Liver (tissue), 9 donors: ENCODE results near the gene MED20. TPM values are rescaled to one million over a fixed set of nuclear protein-coding genes. Genes with fewer than 3 reads are reported as not detected.

Experiments
- DNase-seq: peaks from one replicate; pipeline ENCODE4 v3.0.0-alpha.2; 2017; ENCODE audit warnings: low spot score
- H3K27ac ChIP-seq, 2 donors: one replicate each; pipeline ENCODE4 v1.7.0; 2013; ENCODE audit warnings: inconsistent platforms in 2 of 2, low read length in 2 of 2, control low read depth in 1 of 2, low read depth in 1 of 2, mild to moderate bottlenecking in 1 of 2
- H3K27me3 ChIP-seq, 4 donors: one replicate each; pipeline versions ENCODE4 v1.6.1 to v1.7.0; 2013; ENCODE audit warnings: low read length in 3 of 4, inconsistent platforms in 1 of 4, mild to moderate bottlenecking in 1 of 4, moderate library complexity in 1 of 4; ENCODE audit not compliant: control insufficient read depth in 4 of 4, insufficient read depth in 4 of 4
- H3K36me3 ChIP-seq, 4 donors: one replicate each; pipeline versions ENCODE4 v1.6.1 to v1.7.0; 2013; ENCODE audit warnings: low read length in 3 of 4, mild to moderate bottlenecking in 3 of 4, low read depth in 1 of 4, moderate library complexity in 1 of 4; ENCODE audit not compliant: control insufficient read depth in 4 of 4, insufficient read depth in 3 of 4
- H3K4me1 ChIP-seq, 4 donors: one replicate each; pipeline versions ENCODE4 v1.6.1 to v1.7.0; 2013; ENCODE audit warnings: low read length in 3 of 4, mild to moderate bottlenecking in 3 of 4, moderate library complexity in 1 of 4; ENCODE audit not compliant: control insufficient read depth in 4 of 4, insufficient read depth in 4 of 4
- H3K4me3 ChIP-seq, 3 donors: one replicate each; pipeline versions ENCODE4 v1.6.1 to v1.7.0; 2013; ENCODE audit warnings: low read length in 3 of 3, control low read depth in 1 of 3, low read depth in 1 of 3, mild to moderate bottlenecking in 1 of 3
- H3K9ac ChIP-seq, 2 donors: one replicate each; pipeline ENCODE4 v1.7.0; 2013; ENCODE audit warnings: low read length in 2 of 2, mild to moderate bottlenecking in 2 of 2, moderate library complexity in 2 of 2, control low read depth in 1 of 2, low read depth in 1 of 2
- H3K9me3 ChIP-seq, 4 donors: one replicate each; pipeline versions ENCODE4 v1.6.1 to v1.7.0; 2013; ENCODE audit warnings: low read length in 3 of 4; ENCODE audit not compliant: control insufficient read depth in 4 of 4
- ATF3 ChIP-seq: IDR thresholded peaks from 2 replicates; pipeline ENCODE4 v1.6.1; 2016; ENCODE audit warnings: antibody characterized with exemption
- CTCF ChIP-seq: fragments of 150-350 bp; IDR thresholded peaks from 2 replicates; pipeline ENCODE4 v1.5.1; 2017; ENCODE audit warnings: improper control_type of control experiment, low read depth, low read length; ENCODE audit not compliant: missing input control
- EGR1 ChIP-seq, 2 donors: IDR thresholded peaks; 2 replicates each; pipeline ENCODE4 v1.6.1; 2016 to 2018; ENCODE audit warnings: antibody characterized with exemption in 2 of 2, low read depth in 2 of 2
- FOXA1 ChIP-seq: IDR thresholded peaks from 2 replicates; pipeline ENCODE4 v1.6.1; 2016; ENCODE audit warnings: antibody characterized with exemption
- FOXA2 ChIP-seq: IDR thresholded peaks from 2 replicates; pipeline ENCODE4 v1.6.1; 2016; ENCODE audit warnings: antibody characterized with exemption
- GABPA ChIP-seq, 2 donors: IDR thresholded peaks in 1 of 2; conservative IDR thresholded peaks in 1 of 2; 2 replicates each; pipeline ENCODE4 v1.6.1; 2016; ENCODE audit warnings: antibody characterized with exemption in 2 of 2, mild to moderate bottlenecking in 1 of 2, moderate library complexity in 1 of 2
- HNF4A ChIP-seq, 2 donors: conservative IDR thresholded peaks; 2 replicates each; pipeline ENCODE4 v1.6.1; 2016; ENCODE audit warnings: antibody characterized with exemption in 2 of 2, mild to moderate bottlenecking in 2 of 2
- HNF4G ChIP-seq: IDR thresholded peaks from 2 replicates; pipeline ENCODE4 v1.6.1; 2016; ENCODE audit warnings: antibody characterized with exemption
- JUND ChIP-seq, 2 donors: IDR thresholded peaks; 2 replicates each; pipeline ENCODE4 v1.6.1; 2016; ENCODE audit warnings: antibody characterized with exemption in 2 of 2
- MAX ChIP-seq: IDR thresholded peaks from 2 replicates; pipeline ENCODE4 v1.6.1; 2016; ENCODE audit warnings: antibody characterized with exemption
- NR2F2 ChIP-seq: IDR thresholded peaks from 2 replicates; pipeline ENCODE4 v1.6.1; 2016; ENCODE audit warnings: antibody characterized with exemption
- RAD21 ChIP-seq, 2 donors: IDR thresholded peaks; 2 replicates each; pipeline ENCODE4 v1.6.1; 2016; ENCODE audit warnings: antibody characterized with exemption in 2 of 2, mild to moderate bottlenecking in 2 of 2
- REST ChIP-seq: IDR thresholded peaks from 2 replicates; pipeline ENCODE4 v1.6.1; 2016; ENCODE audit warnings: antibody characterized with exemption, mild to moderate bottlenecking
- RXRA ChIP-seq, 2 donors: IDR thresholded peaks; 2 replicates each; pipeline ENCODE4 v1.6.1; 2017 to 2018; ENCODE audit warnings: antibody characterized with exemption in 2 of 2, mild to moderate bottlenecking in 1 of 2
- SP1 ChIP-seq: IDR thresholded peaks from 2 replicates; pipeline ENCODE4 v1.6.1; 2018; ENCODE audit warnings: antibody characterized with exemption, mild to moderate bottlenecking
- TAF1 ChIP-seq: conservative IDR thresholded peaks from 2 replicates; pipeline ENCODE4 v1.6.1; 2016; ENCODE audit warnings: antibody characterized with exemption, mild to moderate bottlenecking
- YY1 ChIP-seq: IDR thresholded peaks from 2 replicates; pipeline ENCODE4 v1.6.1; 2016; ENCODE audit warnings: antibody characterized with exemption, mild to moderate bottlenecking
- ZBTB33 ChIP-seq: IDR thresholded peaks from 2 replicates; pipeline ENCODE4 v1.6.1; 2016; ENCODE audit warnings: antibody characterized with exemption
- WGBS: extraction: QIAGEN DNeasy Blood & Tissue Kit; methylation state at CpG from one replicate; pipeline ENCODE4 v1.1.7; 2013; 5-methylcytosine and 5-hydroxymethylcytosine counted together
- polyA plus RNA-seq, 2 donors: library from polyadenylated mRNA; stranded (reverse) in 1 of 2; unstranded in 1 of 2; fragments of 200-250 nt in 1 of 2; fragments of >200 nt in 1 of 2; fragmentation: Nextera tagmentation in 1 of 2; extraction: Ambion mirVana in 1 of 2; gene quantifications; one replicate each; pipeline versions ENCODE4 v1.2.1 to v1.2.3, GENCODE V29; 2013 to 2015
- total RNA-seq, 2 donors: library from RNA; depleted of rRNA; stranded (reverse); fragments of >200 nt; gene quantifications; one replicate each; pipeline ENCODE4 v1.2.3, GENCODE V29; 2014
- donor health status: healthy.
- donor health status: healthy.
- donor health status: healthy.
- donor health status: healthy.
- donor health status: healthy.

The MED20 gene
- total and polyA plus RNA-seq, 4 donors: 3.5 to 11.9 (median 8.6) TPM

GRCh38 chr6:41884957-41885356 is 36.0 kb downstream of the MED20 start:
- H3K4me1 ChIP-seq: no peaks in the 10 kb centered on the region
- no peak overlapping the region for H3K4me3 ChIP-seq
- no peak for DNase-seq
- H3K36me3 ChIP-seq: no peaks in the 10 kb centered on the region
- WGBS: 86% methylated on average over 5 of the region's 5 CpGs
- no peak overlapping the region for H3K27ac ChIP-seq
- no peak for TF ChIP-seq HNF4G
- TF ChIP-seq TAF1: no peak
- H3K9ac ChIP-seq: no peak overlapping the region
- H3K27me3 ChIP-seq: no peaks in the 10 kb centered on the region
- H3K9me3 ChIP-seq: no peaks in the 10 kb centered on the region

- Histone ChIP-seq H3K9me3 (no peaks in the 10 kb centered on the region), H3K27me3 (no peaks in the 10 kb centered on the region), H3K36me3 (peaks cover 0 to under 1% (median 0%) of the 10 kb centered on the region in 4 donors), H3K9ac (no peak overlapping the region), H3K4me3 (no peak overlapping the region), H3K4me1 (no peaks in the 10 kb centered on the region), H3K27ac (no peak overlapping the region)
- TF ChIP-seq HNF4A (conservative IDR thresholded peaks at IDR 0.05) (no peak), MAX (no peak), FOXA2 (no peak), GABPA (IDR thresholded peaks at IDR 0.05 in 1 of 2, conservative IDR thresholded peaks at IDR 0.05 in 1 of 2) (no peak), TAF1 (no peak), ZBTB33 (no peak), RXRA (IDR thresholded peaks at IDR 0.05) (no peak), RAD21 (IDR thresholded peaks at IDR 0.05) (no peak), HNF4G (no peak), REST (no peak), ATF3 (no peak), YY1 (no peak), JUND (IDR thresholded peaks at IDR 0.05) (no peak), SP1 (no peak), FOXA1 (no peak), CTCF (no peak), NR2F2 (no peak), EGR1 (IDR thresholded peaks at IDR 0.05; ENCODE audit: low read depth in 2 of 2) (no peak)
- WGBS: 93% methylated on average over 1 of the region's 1 CpG
- no peak for DNase-seq
These were observed 39.4 kb downstream of the MED20 start for GRCh38 chr6:41881506-41881905.
